ENCODE measurements around the gene TAS2R60. TPM values are rescaled to one million over a fixed set of nuclear protein-coding genes. Genes with fewer than 3 reads are reported as not detected.
"Not testable (repeated sequence)": the region's sequence is repeated elsewhere in the genome, so short reads cannot be mapped to it uniquely, and the experiment has no call there.

Gene TAS2R60
- total RNA-seq, 1 experiment from 2014 or later: not detected

- peak; percentile 89 for DNase-seq
- Histone ChIP-seq H3K4me3 (ENCODE audit: insufficient read depth, low read depth, low read length) (no peak overlapping the region), H3K27me3 (ENCODE audit: control insufficient read depth, insufficient read depth, low read length) (no peaks in the 10 kb centered on the region), H3K36me3 (replicated peaks; ENCODE audit: control insufficient read depth, insufficient read depth, low read length) (peaks cover 17% of the 10 kb centered on the region)
These were observed 37.3 kb upstream of the TAS2R60 start for GRCh38 chr7:143406002-143406357.

- Histone ChIP-seq H3K4me3 (ENCODE audit: insufficient read depth, low read depth, low read length) (peak overlapping the region; percentile 82), H3K36me3 (replicated peaks; ENCODE audit: control insufficient read depth, insufficient read depth, low read length) (peaks cover 7% of the 10 kb centered on the region)
- peak; percentile 61 for DNase-seq
These were observed 35.7 kb upstream of the TAS2R60 start for GRCh38 chr7:143407287-143408251.

DNA sequence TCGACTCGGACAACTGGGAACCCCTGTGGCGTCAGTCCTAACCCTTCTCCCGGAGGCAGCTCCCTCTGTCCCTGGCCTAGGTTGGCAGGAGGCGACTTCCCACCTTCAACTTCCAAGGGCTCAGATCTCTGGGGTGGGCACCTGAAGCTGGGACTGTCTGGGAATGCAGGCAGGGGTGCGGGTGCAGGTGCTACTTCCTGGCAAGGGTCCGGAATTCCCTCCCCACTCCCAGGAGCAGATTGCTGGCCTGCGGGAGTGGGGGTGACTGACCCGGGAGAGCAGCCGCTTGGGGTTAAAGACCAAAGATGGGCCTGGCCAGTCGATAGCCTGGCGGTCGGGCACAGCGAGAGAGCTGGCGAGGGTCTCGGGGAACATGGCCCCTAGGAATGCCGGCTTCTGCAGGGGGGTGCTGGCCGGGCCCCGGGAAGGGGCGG is 35.0 kb upstream of the TAS2R60 start:
- H3K27me3 ChIP-seq (ENCODE audit: control insufficient read depth, insufficient read depth, low read length): no peaks in the 10 kb centered on the region
- no peak for DNase-seq
- peaks cover 7% of the 10 kb centered on the region for H3K36me3 ChIP-seq (replicated peaks; ENCODE audit: control insufficient read depth, insufficient read depth, low read length)
- H3K4me3 ChIP-seq (ENCODE audit: insufficient read depth, low read depth, low read length): peak overlapping the region; percentile 82

More at GRCh38 chr7:143407287-143408251, 35.7 kb upstream of the TAS2R60 start:
- no peaks in the 10 kb centered on the region for H3K27me3 ChIP-seq (ENCODE audit: control insufficient read depth, insufficient read depth, low read length)

- Histone ChIP-seq H3K36me3 (replicated peaks; ENCODE audit: control insufficient read depth, insufficient read depth, low read length) (peaks cover 7% of the 10 kb centered on the region), H3K27me3 (ENCODE audit: control insufficient read depth, insufficient read depth, low read length) (no peaks in the 10 kb centered on the region), H3K4me3 (ENCODE audit: insufficient read depth, low read depth, low read length) (peak within 1 kb of the TSS; percentile 82)
- peak; percentile 98 for DNase-seq
These were observed 34.3 kb upstream of the TAS2R60 start, which contains the start of gene EPHA1 for GRCh38 chr7:143408686-143409561. EPHA1 (minus strand) TSS chr7:143408856; CDS start chr7:143408805, 51 bp downstream.

DNA sequence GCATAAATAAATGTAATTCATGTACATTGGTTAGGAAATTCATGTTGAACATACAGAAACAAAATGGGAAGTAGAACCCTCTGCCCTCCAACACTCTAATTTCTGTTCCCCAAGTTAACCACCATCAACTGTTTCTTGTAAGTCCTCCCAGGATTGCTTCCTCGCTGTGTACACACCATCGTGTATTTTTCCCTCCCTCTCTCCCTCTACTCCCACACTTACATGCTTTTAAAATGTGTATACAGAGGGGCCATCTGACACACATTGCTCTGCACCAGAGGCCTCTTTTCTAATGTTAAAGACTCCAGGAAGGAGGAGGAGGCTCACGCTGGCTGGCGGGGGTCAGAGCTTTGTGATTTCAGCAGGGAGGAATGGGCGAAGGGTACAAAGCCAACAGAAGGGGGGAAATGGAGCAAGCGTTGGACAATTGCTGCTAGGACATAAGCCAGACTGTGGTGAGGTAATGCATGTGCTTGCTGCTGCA is 32.7 kb upstream of the TAS2R60 start:
- Histone ChIP-seq H3K27me3 (ENCODE audit: control insufficient read depth, insufficient read depth, low read length) (no peaks in the 10 kb centered on the region), H3K36me3 (replicated peaks; ENCODE audit: control insufficient read depth, insufficient read depth, low read length) (peaks cover 1% of the 10 kb centered on the region), H3K4me3 (ENCODE audit: insufficient read depth, low read depth, low read length) (no peak overlapping the region)
- peak; percentile 65 for DNase-seq

DNA sequence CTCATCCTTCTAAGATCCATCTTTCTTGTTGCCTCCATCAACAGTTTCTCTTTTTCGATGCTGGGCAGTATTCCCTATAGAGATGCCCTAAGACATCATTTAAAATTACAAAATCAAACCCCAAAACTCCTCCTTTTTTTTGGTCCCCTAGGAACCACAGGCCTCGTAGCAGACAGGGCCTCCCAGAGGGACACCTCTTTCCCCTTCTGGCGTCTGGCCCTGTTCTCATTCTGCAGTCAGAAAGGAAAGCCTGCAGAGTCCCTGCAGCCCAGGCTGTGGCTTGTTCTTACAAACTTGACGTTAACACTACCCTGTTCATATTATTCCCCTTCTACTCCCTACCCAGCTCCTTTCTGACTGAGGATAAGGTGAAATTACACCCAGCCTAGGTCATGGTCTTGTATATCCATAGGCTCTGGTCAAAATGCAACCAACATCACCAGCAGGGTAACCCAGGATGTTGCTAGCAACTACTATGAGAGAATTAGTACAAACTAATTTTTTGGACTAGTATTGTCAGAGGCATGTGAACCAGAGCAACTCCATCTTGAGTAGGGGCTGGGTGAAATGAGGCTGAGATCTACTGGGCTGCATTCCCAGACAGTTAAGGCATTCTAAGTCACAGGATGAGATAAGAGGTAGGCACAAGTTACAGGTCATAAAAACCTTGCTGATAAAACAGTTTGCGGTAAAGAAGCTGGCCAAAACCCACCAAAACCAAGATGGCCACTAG is 31.1 kb upstream of the TAS2R60 start:
- Histone ChIP-seq H3K36me3 (replicated peaks; ENCODE audit: control insufficient read depth, insufficient read depth, low read length) (no peaks in the 10 kb centered on the region), H3K4me3 (ENCODE audit: insufficient read depth, low read depth, low read length) (no peak overlapping the region), H3K27me3 (ENCODE audit: control insufficient read depth, insufficient read depth, low read length) (no peaks in the 10 kb centered on the region)
- DNase-seq: no peak

- no peaks in the 10 kb centered on the region for H3K27me3 ChIP-seq (ENCODE audit: control insufficient read depth, insufficient read depth, low read length)
- H3K36me3 ChIP-seq (replicated peaks; ENCODE audit: control insufficient read depth, insufficient read depth, low read length): no peaks in the 10 kb centered on the region
- DNase-seq: no peak
- no peak overlapping the region for H3K4me3 ChIP-seq (ENCODE audit: insufficient read depth, low read depth, low read length)
These were observed 30.1 kb upstream of the TAS2R60 start for GRCh38 chr7:143413123-143413522.

GRCh38 chr7:143415209-143415608 is 28.0 kb upstream of the TAS2R60 start:
- not testable (repeated sequence) for DNase-seq; H3K4me3 ChIP-seq (ENCODE audit: insufficient read depth, low read depth, low read length); H3K27me3 ChIP-seq (ENCODE audit: control insufficient read depth, insufficient read depth, low read length); H3K36me3 ChIP-seq (replicated peaks; ENCODE audit: control insufficient read depth, insufficient read depth, low read length)

DNA sequence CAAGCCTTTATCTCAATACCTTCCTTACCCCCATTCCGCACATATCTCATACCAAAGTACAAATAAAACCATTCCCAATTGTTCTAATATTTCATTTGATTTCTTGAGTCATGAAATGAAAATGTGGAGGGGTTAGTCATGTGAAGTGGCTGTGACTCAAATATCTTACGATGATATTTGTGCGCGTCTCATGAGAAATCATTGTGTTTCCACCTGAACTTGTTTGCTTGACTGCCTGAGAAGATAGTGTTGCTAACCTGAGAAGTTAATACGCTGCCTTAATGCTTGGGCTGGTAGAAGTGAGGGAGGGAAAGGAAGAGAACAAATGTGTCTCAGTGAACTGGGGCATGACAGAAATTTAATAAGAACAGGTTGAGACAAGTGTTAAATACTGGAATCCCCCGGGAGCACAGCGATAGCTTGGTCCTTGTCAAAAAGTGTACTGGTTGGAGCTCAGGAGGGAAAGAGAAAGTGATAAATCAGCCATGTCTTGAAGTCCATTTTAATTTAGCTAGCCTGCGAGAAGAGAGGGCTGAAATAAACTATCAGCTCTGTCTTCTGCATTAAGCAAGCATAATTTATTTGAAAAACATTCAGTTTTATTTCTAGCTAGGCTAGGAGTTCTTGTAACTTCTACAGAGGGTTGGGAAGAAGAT is 27.4 kb upstream of the TAS2R60 start:
- DNase-seq: no peak

GRCh38 chr7:143416565-143417149 is 26.6 kb upstream of the TAS2R60 start:
- peak; percentile 70 for DNase-seq
- Histone ChIP-seq H3K27me3 (ENCODE audit: control insufficient read depth, insufficient read depth, low read length) (no peaks in the 10 kb centered on the region), H3K36me3 (replicated peaks; ENCODE audit: control insufficient read depth, insufficient read depth, low read length) (peaks cover 2% of the 10 kb centered on the region), H3K4me3 (ENCODE audit: insufficient read depth, low read depth, low read length) (no peak overlapping the region)

More for the DNA sequence above, 27.4 kb upstream of the TAS2R60 start:
- H3K27me3 ChIP-seq (ENCODE audit: control insufficient read depth, insufficient read depth, low read length): no peaks in the 10 kb centered on the region
- H3K36me3 ChIP-seq (replicated peaks; ENCODE audit: control insufficient read depth, insufficient read depth, low read length): peaks cover 2% of the 10 kb centered on the region
- no peak overlapping the region for H3K4me3 ChIP-seq (ENCODE audit: insufficient read depth, low read depth, low read length)

- DNase-seq: peak; percentile 52
- Histone ChIP-seq H3K4me3 (ENCODE audit: insufficient read depth, low read depth, low read length) (no peak overlapping the region), H3K27me3 (ENCODE audit: control insufficient read depth, insufficient read depth, low read length) (no peaks in the 10 kb centered on the region), H3K36me3 (replicated peaks; ENCODE audit: control insufficient read depth, insufficient read depth, low read length) (peaks cover 2% of the 10 kb centered on the region)
These were observed 25.4 kb upstream of the TAS2R60 start for GRCh38 chr7:143417734-143418383.

- Histone ChIP-seq H3K36me3 (replicated peaks; ENCODE audit: control insufficient read depth, insufficient read depth, low read length) (peaks cover 2% of the 10 kb centered on the region), H3K4me3 (ENCODE audit: insufficient read depth, low read depth, low read length) (no peak overlapping the region), H3K27me3 (ENCODE audit: control insufficient read depth, insufficient read depth, low read length) (no peaks in the 10 kb centered on the region)
- no peak for DNase-seq
These were observed 24.4 kb upstream of the TAS2R60 start for GRCh38 chr7:143418681-143419458.
